Measurements from ENCODE around the gene NRIP3. TPM values are rescaled to one million over a fixed set of nuclear protein-coding genes. Genes with fewer than 3 reads are reported as not detected.

NRIP3 gene
- total and polyA plus RNA-seq, 9 of the 15 experiments (the other 6 are each of a cell fraction or from before 2014, with no cell fraction given) = 4.4 to 18.7 (median 11.6) TPM

GRCh38 chr11:9052316-9052715 is 48.5 kb upstream of the NRIP3 start:
- DNase-seq (ENCODE audit: extremely low read depth in 1 of 4, low spot score in 3 of 4) (no peak), ATAC-seq (no peak), FAIRE-seq (no peak)
- H4K20me1 ChIP-seq (replicated peaks; ENCODE audit: control insufficient read depth, insufficient read depth, low read length) = no peaks in the 10 kb centered on the region
- H3K4me1 ChIP-seq (replicated peaks in 1 of 2; ENCODE audit: control insufficient read depth in 2 of 2, insufficient read depth in 2 of 2, low read length in 2 of 2) = no peaks in the 10 kb centered on the region
- BruUV-seq (replicated peaks) = no TSS peak
- ChIA-PET POLR2A (no interaction called here), CTCF (ENCODE audit: low intra/inter-chr PET ratio) (no interaction called here)
- no peak overlapping the region for H3K9ac ChIP-seq (ENCODE audit: insufficient read depth in 1 of 2, low read depth in 2 of 2, low read length in 2 of 2)
- no peak overlapping the region for H3K4me2 ChIP-seq (ENCODE audit: insufficient read depth, low read length)
- no peaks in the 10 kb centered on the region for H3K9me1 ChIP-seq (ENCODE audit: control insufficient read depth, insufficient read depth, low read length)
- H3K27me3 ChIP-seq (ENCODE audit: control insufficient read depth in 2 of 2, insufficient read depth in 2 of 2, low read length in 2 of 2) = peaks cover 24 to 46% of the 10 kb centered on the region in 2 experiments
- H3K79me2 ChIP-seq (ENCODE audit: control insufficient read depth, insufficient read depth, low read length) = no peaks in the 10 kb centered on the region
- WGBS (ENCODE audit: insufficient coverage, low coverage, missing lambda C conversion rate) = 17% methylated on average over 3 of the region's 3 CpGs
- intact Hi-C loops (cut with micrococcal nuclease) = no loop called here
- in situ Hi-C loops (cut with MboI) = no loop called here
- no peaks in the 10 kb centered on the region for H3K9me3 ChIP-seq (replicated peaks; ENCODE audit: control insufficient read depth, insufficient read depth, low read depth, low read length)
- no peak overlapping the region for H3K27ac ChIP-seq (ENCODE audit: extremely low read depth, low read depth, low read length)
- no peak overlapping the region for H3K4me3 ChIP-seq
- H3K36me3 ChIP-seq (ENCODE audit: control insufficient read depth, insufficient read depth, low read length) = no peaks in the 10 kb centered on the region
- H2AFZ ChIP-seq (ENCODE audit: low read depth, low read length) = no peak overlapping the region
- TF ChIP-seq ZNF584 (CRISPR knock-in tag; IDR thresholded peaks at IDR 0.05; ENCODE audit: low read depth) = no peak
- TF ChIP-seq ZNF644 (tag; IDR thresholded peaks at IDR 0.05; ENCODE audit: low read depth) = no peak
- no peak for TF ChIP-seq ZNF76 (CRISPR knock-in tag; IDR thresholded peaks at IDR 0.05; ENCODE audit: borderline replicate concordance)
- TF ChIP-seq, protein P1, sequence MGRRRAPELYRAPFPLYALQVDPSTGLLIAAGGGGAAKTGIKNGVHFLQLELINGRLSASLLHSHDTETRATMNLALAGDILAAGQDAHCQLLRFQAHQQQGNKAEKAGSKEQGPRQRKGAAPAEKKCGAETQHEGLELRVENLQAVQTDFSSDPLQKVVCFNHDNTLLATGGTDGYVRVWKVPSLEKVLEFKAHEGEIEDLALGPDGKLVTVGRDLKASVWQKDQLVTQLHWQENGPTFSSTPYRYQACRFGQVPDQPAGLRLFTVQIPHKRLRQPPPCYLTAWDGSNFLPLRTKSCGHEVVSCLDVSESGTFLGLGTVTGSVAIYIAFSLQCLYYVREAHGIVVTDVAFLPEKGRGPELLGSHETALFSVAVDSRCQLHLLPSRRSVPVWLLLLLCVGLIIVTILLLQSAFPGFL (CRISPR knock-in tag; IDR thresholded peaks at IDR 0.05) = no peak
- no peak for TF ChIP-seq ZNF316 (IDR thresholded peaks at IDR 0.05)
- no peak for TF ChIP-seq GTF2A2 (tag; IDR thresholded peaks at IDR 0.05)
- no peak for TF ChIP-seq DMBX1 (CRISPR knock-in tag; IDR thresholded peaks at IDR 0.05; ENCODE audit: borderline replicate concordance)
- TF ChIP-seq SIN3A (IDR thresholded peaks at IDR 0.05; ENCODE audit: borderline replicate concordance in 2 of 2, control insufficient read depth in 1 of 2, low read depth in 2 of 2, low read length in 2 of 2) = no peak
- TF ChIP-seq ZNF589 (CRISPR knock-in tag; IDR thresholded peaks at IDR 0.05; ENCODE audit: low read depth) = no peak
- TF ChIP-seq, protein P2, sequence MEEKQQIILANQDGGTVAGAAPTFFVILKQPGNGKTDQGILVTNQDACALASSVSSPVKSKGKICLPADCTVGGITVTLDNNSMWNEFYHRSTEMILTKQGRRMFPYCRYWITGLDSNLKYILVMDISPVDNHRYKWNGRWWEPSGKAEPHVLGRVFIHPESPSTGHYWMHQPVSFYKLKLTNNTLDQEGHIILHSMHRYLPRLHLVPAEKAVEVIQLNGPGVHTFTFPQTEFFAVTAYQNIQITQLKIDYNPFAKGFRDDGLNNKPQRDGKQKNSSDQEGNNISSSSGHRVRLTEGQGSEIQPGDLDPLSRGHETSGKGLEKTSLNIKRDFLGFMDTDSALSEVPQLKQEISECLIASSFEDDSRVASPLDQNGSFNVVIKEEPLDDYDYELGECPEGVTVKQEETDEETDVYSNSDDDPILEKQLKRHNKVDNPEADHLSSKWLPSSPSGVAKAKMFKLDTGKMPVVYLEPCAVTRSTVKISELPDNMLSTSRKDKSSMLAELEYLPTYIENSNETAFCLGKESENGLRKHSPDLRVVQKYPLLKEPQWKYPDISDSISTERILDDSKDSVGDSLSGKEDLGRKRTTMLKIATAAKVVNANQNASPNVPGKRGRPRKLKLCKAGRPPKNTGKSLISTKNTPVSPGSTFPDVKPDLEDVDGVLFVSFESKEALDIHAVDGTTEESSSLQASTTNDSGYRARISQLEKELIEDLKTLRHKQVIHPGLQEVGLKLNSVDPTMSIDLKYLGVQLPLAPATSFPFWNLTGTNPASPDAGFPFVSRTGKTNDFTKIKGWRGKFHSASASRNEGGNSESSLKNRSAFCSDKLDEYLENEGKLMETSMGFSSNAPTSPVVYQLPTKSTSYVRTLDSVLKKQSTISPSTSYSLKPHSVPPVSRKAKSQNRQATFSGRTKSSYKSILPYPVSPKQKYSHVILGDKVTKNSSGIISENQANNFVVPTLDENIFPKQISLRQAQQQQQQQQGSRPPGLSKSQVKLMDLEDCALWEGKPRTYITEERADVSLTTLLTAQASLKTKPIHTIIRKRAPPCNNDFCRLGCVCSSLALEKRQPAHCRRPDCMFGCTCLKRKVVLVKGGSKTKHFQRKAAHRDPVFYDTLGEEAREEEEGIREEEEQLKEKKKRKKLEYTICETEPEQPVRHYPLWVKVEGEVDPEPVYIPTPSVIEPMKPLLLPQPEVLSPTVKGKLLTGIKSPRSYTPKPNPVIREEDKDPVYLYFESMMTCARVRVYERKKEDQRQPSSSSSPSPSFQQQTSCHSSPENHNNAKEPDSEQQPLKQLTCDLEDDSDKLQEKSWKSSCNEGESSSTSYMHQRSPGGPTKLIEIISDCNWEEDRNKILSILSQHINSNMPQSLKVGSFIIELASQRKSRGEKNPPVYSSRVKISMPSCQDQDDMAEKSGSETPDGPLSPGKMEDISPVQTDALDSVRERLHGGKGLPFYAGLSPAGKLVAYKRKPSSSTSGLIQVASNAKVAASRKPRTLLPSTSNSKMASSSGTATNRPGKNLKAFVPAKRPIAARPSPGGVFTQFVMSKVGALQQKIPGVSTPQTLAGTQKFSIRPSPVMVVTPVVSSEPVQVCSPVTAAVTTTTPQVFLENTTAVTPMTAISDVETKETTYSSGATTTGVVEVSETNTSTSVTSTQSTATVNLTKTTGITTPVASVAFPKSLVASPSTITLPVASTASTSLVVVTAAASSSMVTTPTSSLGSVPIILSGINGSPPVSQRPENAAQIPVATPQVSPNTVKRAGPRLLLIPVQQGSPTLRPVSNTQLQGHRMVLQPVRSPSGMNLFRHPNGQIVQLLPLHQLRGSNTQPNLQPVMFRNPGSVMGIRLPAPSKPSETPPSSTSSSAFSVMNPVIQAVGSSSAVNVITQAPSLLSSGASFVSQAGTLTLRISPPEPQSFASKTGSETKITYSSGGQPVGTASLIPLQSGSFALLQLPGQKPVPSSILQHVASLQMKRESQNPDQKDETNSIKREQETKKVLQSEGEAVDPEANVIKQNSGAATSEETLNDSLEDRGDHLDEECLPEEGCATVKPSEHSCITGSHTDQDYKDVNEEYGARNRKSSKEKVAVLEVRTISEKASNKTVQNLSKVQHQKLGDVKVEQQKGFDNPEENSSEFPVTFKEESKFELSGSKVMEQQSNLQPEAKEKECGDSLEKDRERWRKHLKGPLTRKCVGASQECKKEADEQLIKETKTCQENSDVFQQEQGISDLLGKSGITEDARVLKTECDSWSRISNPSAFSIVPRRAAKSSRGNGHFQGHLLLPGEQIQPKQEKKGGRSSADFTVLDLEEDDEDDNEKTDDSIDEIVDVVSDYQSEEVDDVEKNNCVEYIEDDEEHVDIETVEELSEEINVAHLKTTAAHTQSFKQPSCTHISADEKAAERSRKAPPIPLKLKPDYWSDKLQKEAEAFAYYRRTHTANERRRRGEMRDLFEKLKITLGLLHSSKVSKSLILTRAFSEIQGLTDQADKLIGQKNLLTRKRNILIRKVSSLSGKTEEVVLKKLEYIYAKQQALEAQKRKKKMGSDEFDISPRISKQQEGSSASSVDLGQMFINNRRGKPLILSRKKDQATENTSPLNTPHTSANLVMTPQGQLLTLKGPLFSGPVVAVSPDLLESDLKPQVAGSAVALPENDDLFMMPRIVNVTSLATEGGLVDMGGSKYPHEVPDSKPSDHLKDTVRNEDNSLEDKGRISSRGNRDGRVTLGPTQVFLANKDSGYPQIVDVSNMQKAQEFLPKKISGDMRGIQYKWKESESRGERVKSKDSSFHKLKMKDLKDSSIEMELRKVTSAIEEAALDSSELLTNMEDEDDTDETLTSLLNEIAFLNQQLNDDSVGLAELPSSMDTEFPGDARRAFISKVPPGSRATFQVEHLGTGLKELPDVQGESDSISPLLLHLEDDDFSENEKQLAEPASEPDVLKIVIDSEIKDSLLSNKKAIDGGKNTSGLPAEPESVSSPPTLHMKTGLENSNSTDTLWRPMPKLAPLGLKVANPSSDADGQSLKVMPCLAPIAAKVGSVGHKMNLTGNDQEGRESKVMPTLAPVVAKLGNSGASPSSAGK (IDR thresholded peaks at IDR 0.05) = no peak

All from K562 (cell line).